ENCODE results near the gene TSNAXIP1.
A peak's percentile ranks its signal among the peaks of the same experiment; 100 is the strongest.

Gene TSNAXIP1

GRCh38 chr16:67783353-67783725 is 23.4 kb upstream of the TSNAXIP1 start:
- DNase-seq (ENCODE audit: low spot score): no peak

GRCh38 chr16:67786491-67786890 is 20.2 kb upstream of the TSNAXIP1 start:
- DNase-seq (ENCODE audit: low spot score): no peak

- DNase-seq (ENCODE audit: low spot score): no peak
These were observed 16.6 kb upstream of the TSNAXIP1 start for GRCh38 chr16:67790071-67790470.

- DNase-seq (ENCODE audit: low spot score): no peak
These were observed 10.5 kb upstream of the TSNAXIP1 start for GRCh38 chr16:67796099-67796718.

GRCh38 chr16:67800338-67800926 is 6.3 kb upstream of the TSNAXIP1 start:
- DNase-seq (ENCODE audit: low spot score): no peak

GRCh38 chr16:67801241-67801640 is 5.4 kb upstream of the TSNAXIP1 start:
- DNase-seq (ENCODE audit: low spot score): no peak

- DNase-seq (ENCODE audit: low spot score): no peak
These were observed 4.8 kb upstream of the TSNAXIP1 start for GRCh38 chr16:67801883-67802282.

GRCh38 chr16:67803894-67804293 is 2.8 kb upstream of the TSNAXIP1 start:
- no peak for DNase-seq (ENCODE audit: low spot score)

GRCh38 chr16:67804853-67805542 is 1.7 kb upstream of the TSNAXIP1 start:
- no peak for DNase-seq (ENCODE audit: low spot score)

GRCh38 chr16:67805718-67806427 is 816 bp upstream of the TSNAXIP1 start:
- DNase-seq (ENCODE audit: low spot score): no peak

- no peak for DNase-seq (ENCODE audit: low spot score)
These were observed 526 bp downstream of the TSNAXIP1 start for GRCh38 chr16:67807148-67807682.

- no peak for DNase-seq (ENCODE audit: low spot score)
These were observed 5.2 kb downstream of the TSNAXIP1 start for GRCh38 chr16:67811899-67812298.

GRCh38 chr16:67814567-67814966 is 7.9 kb downstream of the TSNAXIP1 start:
- DNase-seq (ENCODE audit: low spot score): no peak

GRCh38 chr16:67820608-67821259 is 14.0 kb downstream of the TSNAXIP1 start:
- DNase-seq (ENCODE audit: low spot score): no peak

GRCh38 chr16:67822511-67822910 is 15.8 kb downstream of the TSNAXIP1 start:
- no peak for DNase-seq (ENCODE audit: low spot score)

- DNase-seq (ENCODE audit: low spot score): no peak
These were observed 18.4 kb downstream of the TSNAXIP1 start for GRCh38 chr16:67825119-67825518.

- no peak for DNase-seq (ENCODE audit: low spot score)
These were observed 19.2 kb downstream of the TSNAXIP1 start for GRCh38 chr16:67825906-67826305.

- DNase-seq (ENCODE audit: low spot score): no peak
These were observed 22.0 kb downstream of the TSNAXIP1 start for GRCh38 chr16:67828651-67829050.

- peak; percentile 60 for DNase-seq (ENCODE audit: low spot score)
These were observed 26.3 kb downstream of the TSNAXIP1 start for GRCh38 chr16:67833030-67833414.

GRCh38 chr16:67833415-67834241 is 26.9 kb downstream of the TSNAXIP1 start:
- DNase-seq (ENCODE audit: low spot score): peak; percentile 89

- no peak for DNase-seq (ENCODE audit: low spot score)
These were observed 27.5 kb downstream of the TSNAXIP1 start for GRCh38 chr16:67834242-67834614.

Data from kidney capillary endothelial cell (primary cell).